HG03558 (cell line): ENCODE data around the gene IL36A.

Source experiments
- ATAC-seq: cut with Tn5 transposase; IDR thresholded peaks from one replicate; pipeline ENCODE4 v1.9.1; 2021; ENCODE audit warnings: moderate number of reproducible peaks; ENCODE audit not compliant: unreplicated experiment; ENCODE audit errors: extremely low read depth

Gene IL36A

GRCh38 chr2:113039719-113040118, 34.5 kb downstream of the IL36A start:
- no peak for ATAC-seq

GRCh38 chr2:113041871-113042270, 36.6 kb downstream of the IL36A start:
- ATAC-seq, result no peak

- ATAC-seq, result no peak
These were observed 41.2 kb downstream of the IL36A start for GRCh38 chr2:113046465-113046864.

- no peak for ATAC-seq
These were observed 45.9 kb downstream of the IL36A start for GRCh38 chr2:113050921-113051895.

GRCh38 chr2:113052396-113052917, 47.2 kb downstream of the IL36A start, which contains the start of gene IL36B:
Gene IL36B (minus strand): TSS chr2:113052867.
- no peak for ATAC-seq

GRCh38 chr2:113053666-113054065, 48.4 kb downstream of the IL36A start:
- ATAC-seq, result no peak

GRCh38 chr2:113054066-113054465, 48.8 kb downstream of the IL36A start:
- ATAC-seq, result no peak

- no peak for ATAC-seq
These were observed 51.3 kb downstream of the IL36A start for GRCh38 chr2:113056521-113056920.

GRCh38 chr2:113057117-113057516, 51.9 kb downstream of the IL36A start:
- no peak for ATAC-seq
